GM21529 (cell line): ENCODE measurements around the gene RBFOX1.

Experiments
- ATAC-seq: cut with Tn5 transposase; IDR thresholded peaks from one replicate; pipeline ENCODE4 v1.9.1; 2021; ENCODE audit not compliant: unreplicated experiment

RBFOX1 gene

DNA sequence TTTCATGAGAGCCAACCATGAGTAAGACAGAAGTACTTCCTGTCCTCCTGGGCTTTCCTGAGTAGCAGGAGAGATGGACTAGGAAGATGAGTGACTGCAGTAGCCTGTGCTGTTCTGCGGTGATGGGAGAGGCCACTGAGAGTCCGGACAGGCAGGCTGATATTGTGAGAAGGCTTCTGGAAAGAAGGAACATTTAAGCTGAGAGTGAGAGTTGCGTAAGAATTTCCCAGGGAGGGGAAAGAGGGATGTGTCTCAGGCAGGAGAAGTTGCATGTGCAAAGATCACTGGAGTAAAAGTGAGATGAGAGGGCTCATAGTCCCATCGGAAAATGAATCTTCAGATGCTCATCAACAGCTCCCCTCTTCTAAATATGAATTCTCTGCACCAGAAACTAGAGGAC, 258.3 kb downstream of the RBFOX1 start:
- no peak for ATAC-seq

DNA sequence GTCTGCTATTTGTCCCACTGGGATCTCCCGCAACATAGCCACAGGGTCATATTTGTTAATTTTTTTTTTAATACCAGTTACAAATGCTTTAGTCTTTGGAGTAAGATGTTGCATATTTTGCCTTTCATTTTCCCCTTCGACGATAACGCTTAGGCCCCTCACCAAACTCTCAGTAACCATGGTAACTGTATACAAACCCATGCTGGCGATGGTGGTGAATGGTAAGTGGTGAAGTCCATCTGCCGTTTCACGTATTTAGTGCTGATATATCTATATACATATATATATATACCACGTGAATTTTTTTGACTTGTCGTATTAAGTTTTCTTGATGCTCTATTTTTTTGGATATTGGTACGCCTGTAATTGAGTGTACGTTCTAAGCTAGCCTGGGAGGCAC, 263.7 kb downstream of the RBFOX1 start:
- ATAC-seq = no peak

DNA sequence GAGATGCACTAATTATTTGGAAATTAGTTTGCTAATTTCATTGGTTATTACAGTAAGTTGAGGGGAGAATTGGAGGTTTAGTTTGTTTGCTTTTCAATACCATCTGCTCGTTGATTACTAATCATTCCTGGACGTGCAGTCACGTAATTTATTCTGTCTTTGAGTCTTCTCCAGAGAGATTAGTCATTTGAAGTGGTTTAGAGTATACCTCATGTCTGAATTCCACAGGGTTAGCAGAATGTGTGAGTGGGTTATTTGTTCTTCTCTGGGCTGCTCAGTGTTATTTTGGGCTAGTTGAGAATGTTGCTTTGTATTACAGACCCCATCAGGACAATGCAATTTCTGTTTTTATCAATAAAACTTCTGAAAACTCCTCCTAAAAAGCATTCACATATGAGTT, 265.0 kb downstream of the RBFOX1 start:
- no peak for ATAC-seq

GRCh38 chr16:7601100-7601499, 268.5 kb downstream of the RBFOX1 start:
- no peak for ATAC-seq

DNA sequence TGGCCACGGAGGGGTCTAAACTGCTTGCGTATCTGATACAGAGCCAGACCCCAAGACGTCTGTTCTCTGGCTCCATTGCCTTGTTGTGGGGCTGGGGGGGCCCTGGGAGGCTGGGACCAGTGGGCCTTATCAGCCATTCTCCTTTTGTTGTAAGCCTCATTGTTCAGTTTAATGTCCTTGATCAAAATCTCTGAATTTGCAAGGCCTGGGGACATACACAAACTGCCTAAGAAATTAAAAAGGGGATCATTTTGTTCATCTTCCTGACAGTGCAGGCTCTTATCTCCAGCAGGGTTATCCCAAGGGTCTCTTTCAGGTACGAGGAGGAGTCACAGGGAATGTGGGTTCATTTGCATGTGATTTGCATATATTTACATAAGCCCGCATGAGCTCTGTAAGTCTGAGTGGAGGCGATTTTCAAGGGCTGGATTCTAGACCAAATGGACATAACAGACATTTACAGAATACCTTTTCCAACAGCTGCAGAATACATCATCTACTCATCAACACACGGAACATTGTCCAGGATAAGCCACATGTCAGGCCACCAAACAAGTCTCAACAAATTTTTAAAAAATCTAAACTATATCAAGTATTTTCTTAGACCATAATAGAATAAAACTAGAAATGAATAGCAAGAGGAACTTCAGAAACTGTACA, 269.8 kb downstream of the RBFOX1 start:
- ATAC-seq = no peak

- ATAC-seq = no peak
Measured at GRCh38 chr16:7605812-7606211, 273.2 kb downstream of the RBFOX1 start.

DNA sequence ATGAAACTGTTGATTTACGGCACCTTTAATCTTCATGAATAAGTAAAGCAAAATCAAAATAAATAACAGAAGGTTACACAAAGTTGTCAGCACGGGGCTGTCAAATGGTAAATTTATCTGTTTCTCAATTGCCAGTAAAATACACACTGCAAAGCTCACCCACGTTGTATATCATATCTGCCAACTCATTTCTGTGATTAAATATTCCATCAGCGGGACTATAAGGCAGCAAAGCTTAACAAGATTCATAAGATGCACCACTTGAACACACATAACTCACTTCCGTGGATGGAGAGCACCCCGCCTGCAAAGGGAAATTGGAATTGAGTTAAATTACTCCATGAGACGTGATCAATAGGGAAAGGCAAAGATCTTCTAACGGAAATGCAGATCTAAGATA, 280.0 kb downstream of the RBFOX1 start:
- ATAC-seq = no peak

DNA sequence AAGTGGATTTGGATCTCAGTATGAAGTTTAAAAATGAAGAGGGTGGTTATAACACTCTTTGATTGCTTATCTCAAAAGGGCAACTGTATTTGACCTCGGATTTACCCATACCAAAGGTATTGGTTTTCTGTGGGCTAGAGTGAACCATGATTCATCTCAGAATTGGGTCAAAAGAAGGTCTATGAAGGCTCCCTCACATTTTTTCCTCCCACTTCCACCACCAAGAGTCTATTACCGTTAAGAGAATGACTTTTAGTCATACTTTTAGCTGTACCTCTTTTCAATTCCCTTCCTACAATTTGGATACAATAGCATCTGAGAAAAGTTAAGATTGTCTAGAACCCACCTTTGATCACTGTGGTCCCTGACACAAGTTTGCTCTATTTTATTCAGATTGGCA, 280.9 kb downstream of the RBFOX1 start:
- ATAC-seq = no peak

DNA sequence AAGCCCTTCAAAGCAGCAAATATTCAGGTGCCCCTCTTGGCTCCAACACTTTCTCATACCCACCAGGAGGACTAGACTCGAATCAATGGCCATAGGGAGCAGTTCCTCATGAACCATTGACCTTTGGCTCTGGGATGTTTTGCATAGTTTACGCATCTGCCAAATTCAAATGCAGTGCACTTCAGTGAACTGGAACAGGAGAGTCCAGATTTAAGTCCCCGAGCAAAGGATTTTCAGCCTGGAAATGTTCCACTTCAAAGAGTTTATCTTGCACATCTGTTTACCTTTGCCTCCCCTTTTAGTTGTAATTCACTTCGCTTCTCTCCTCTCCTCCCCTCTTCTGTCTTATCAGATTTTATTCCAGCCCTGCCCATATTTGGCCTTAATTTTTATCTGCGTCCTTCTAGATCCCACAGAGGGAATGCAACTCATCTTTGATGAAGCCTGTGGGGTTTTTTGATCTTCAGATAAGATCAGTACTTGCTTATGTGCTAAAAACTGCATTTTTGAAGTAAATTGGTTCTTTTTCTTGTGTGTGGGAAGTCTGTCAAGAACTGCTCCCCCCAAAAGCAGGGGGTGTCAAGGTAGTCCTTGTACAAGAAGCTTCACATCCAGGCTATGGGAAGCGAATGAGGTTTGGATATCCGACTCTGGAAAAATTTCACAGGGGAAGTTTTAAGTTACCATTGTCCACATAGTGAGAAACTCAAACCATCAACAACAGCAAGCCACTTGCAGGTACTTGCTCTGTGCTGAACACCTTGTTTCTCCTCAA, 281.6 kb downstream of the RBFOX1 start:
- no peak for ATAC-seq

DNA sequence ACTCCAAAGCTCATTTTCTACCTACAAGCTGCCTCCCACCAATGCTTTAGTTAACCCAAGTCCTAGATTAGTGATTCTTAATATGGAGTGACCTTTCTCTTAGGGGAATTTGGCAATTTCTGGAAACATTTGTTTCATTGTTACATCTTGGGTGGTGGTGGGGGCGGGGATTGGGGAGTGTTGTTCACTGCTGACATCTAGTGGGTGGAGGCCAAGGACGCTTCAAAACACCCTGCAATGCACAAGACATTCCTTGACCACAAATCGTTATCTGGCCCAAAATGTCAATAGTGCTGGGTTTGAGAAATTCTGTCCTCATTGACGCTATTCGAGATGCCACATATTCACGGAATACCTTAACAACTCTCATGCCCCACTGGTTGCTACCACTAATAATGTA, 282.9 kb downstream of the RBFOX1 start:
- no peak for ATAC-seq

DNA sequence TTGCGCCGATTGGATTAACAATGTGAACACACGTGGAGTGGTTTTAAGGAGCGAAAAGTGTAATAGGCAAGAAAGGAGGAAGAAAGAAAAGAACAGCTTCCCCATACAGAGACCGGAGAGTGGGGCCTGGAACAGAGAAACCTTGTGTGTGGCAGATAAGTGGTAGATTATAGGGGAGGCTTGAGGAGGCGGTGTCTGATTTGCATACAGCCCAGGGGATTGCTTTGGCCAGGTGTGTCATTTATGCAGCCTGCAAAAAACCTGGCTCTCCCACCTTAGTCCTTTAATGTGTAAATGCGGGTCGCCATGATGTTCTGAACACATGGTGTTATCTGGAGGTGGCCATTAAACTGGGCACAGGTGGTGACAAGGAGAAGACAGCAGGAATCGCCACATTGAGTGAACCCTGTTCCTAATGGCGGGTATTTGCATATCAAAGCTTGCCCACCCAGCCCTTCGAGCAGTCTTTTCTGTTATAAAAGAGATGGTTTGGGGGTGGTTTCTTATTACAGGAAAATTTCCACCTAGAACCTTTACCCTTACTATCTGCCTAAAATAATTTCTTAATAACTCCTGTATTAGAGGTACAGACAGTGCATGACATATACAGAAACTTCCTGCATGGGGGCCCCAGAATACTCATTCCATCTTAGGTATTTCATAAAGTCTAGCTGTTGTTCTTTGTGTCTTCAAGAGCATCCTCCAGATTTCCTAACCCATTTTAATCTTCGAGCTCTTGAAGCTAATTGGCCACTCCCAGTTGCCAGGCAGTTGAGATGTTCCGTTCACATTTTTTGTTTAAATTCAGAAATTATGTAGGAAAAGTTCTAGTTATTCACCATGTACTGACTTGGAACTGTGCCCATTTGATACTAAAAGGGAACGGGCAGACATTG, 292.5 kb downstream of the RBFOX1 start:
- ATAC-seq = no peak

GRCh38 chr16:7628981-7629380, 296.3 kb downstream of the RBFOX1 start:
- no peak for ATAC-seq

GRCh38 chr16:7629571-7629970, 296.9 kb downstream of the RBFOX1 start:
- no peak for ATAC-seq

DNA sequence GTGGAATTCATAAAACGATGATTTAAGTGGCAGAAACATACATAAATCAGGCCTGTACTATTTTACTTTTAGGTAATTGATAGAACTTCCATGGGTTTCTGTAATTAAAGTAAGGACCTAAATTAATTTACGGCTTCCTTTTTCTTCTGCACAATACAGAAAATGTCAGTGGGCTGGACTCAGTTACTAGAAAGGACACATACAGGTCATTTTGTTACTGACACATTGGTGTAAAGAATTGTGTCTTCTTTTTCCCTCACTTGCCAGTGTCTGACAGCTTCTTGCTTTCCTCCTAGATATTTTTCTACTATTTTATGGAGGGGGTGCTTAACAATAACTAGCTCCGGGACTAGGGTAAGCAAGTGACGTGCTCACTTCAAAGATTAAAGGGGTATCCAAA, 304.8 kb downstream of the RBFOX1 start:
- no peak for ATAC-seq

DNA sequence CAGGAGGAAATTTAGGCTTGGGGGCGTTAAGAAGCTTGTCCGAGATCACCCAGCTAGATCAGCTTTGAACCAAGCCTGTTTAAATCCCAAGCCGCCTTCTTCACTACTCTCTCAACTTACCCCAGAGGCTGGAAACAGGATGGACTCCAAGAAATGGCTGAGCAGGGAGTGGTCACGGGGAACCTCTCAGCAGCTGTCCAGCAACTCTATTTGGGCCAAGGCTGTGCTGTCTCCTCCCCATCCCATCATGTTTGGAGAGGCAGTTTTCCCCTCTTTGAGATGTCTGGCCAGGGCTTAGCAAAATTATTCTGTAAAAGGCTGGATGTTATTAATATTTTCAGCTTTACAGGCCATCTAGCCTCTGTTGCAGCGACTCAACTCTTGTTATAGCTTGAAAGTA, 305.7 kb downstream of the RBFOX1 start:
- no peak for ATAC-seq

- no peak for ATAC-seq
Measured at GRCh38 chr16:7640334-7640733, 307.7 kb downstream of the RBFOX1 start.

- no peak for ATAC-seq
Measured at GRCh38 chr16:7644176-7644575, 311.5 kb downstream of the RBFOX1 start.

- no peak for ATAC-seq
Measured at GRCh38 chr16:7644811-7645210, 312.2 kb downstream of the RBFOX1 start.

DNA sequence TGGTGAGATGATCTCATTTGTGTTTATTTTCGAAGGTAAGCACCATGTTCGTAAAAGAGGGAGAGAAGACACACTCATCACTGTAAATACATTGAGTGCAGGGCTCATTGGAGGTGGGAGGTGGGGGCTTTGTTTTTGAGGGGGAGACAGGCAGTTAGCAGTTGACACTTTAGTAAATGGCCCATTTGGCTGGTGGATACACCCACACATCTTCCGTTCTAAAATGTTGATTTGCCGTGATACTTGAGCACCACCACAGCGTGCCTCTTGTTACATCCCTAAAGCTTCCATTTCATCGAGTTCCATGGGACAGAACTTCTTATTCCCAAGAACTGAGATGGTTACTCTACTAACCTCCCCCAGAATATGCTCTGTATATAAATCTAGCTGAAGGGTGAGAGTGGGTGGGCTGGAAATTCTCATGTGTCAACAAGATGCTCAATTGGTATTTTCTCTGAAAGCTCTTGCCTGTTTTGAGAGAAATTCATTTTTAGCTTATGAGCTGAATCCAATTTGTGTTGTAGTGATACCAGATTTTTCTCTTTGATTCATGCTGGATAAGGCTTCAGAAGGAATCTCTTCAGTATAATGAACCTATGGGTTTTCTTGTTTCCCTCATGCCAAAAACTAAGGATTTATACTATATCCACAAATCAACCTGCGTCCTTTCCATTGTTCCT, 314.3 kb downstream of the RBFOX1 start:
- ATAC-seq = no peak

DNA sequence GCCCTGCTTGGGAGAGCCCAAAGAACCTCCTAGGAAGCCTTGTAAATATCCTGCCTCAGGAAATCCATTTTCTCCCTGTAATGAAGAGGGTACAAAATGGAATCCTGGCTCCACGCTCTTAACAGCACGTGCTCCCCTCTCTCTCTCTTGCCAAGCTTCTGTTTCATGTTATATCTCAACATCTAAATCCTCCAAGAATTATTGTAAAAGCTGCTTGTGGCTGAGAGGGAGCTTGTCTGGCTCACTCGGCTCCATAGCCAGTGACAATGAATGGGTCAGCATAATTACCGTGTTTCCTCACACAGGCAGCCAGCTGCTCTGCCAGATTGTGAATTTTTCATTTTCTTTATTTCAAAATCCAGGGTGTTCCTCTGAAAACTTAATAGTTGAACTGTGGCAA, 317.8 kb downstream of the RBFOX1 start:
- no peak for ATAC-seq
